ENCODE results near the gene SPAG7. TPM values are rescaled to one million over a fixed set of nuclear protein-coding genes. Genes with fewer than 3 reads are reported as not detected.
"Not testable (repeated sequence)": the region's sequence is repeated elsewhere in the genome, so short reads cannot be mapped to it uniquely, and the experiment has no call there.

SPAG7 gene
- polyA plus RNA-seq, 1 donor from 2014 or later: 97.1 TPM

DNA sequence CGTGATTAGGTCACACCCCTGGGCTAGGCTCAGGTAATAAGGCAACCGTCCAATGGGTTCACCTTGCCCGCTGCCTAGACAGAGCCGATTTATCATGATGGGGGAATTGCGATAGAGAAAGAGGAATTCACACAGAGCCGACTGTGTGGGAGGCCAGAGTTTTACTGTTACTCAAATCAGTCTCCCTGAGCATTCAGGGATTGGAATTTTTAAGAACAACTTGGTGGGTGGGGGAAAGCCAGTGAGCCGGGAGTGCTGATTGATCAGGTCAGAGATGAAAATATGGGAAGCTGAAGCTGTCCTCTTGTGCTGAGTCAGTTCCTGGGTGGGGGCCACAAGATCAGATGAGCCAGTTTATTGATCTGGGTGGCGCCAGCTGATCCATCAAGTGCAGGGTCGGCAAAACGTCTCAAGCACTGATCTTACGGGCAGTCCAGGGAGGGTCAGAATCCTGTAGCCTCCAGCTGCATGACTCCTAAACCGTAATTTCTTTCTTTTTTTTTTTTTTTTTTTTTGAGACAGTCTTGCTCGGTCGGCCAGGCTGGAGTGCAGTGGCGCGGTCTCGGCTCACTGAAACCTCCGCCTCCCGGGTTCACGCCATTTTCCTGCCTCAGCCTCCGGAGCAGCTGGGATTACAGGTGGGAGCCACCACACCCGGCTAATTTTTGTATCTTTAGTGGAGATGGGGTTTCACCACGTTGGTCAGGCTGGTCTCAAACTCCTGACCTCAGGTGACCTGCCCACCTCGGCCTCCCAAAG, 40.9 kb downstream of the SPAG7 start:
- H3K36me3 Mint-ChIP-seq, H3K27ac Mint-ChIP-seq, H3K9me3 Mint-ChIP-seq, H3K4me1 Mint-ChIP-seq, H3K4me3 Mint-ChIP-seq, H3K27me3 Mint-ChIP-seq: not testable (repeated sequence)

DNA sequence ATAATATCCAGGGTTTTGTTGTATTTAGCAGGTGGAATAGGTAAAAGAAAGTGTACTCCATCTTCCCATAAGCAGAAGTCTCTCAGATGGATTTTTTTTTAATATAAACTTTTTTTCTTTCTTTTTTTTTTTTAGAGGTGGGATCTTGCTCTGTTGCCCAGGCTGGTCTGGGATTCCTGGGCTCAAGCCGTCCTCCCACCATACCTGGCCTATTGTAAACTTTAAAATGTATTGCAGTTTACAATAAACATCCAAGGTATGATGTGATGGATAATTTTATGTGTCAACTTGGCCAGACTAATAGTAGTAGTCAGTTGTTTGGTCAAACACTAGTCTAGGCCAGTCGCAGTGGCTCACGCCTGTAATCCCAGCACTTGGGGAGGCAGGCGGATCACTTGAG, 46.3 kb downstream of the SPAG7 start:
- Mint-ChIP-seq H3K36me3 (peaks cover 2% of the 10 kb centered on the region), H3K27ac (no peak overlapping the region), H3K4me3 (no peak overlapping the region), H3K9me3 (no peaks in the 10 kb centered on the region), H3K27me3 (no peaks in the 10 kb centered on the region), H3K4me1 (no peaks in the 10 kb centered on the region)

DNA sequence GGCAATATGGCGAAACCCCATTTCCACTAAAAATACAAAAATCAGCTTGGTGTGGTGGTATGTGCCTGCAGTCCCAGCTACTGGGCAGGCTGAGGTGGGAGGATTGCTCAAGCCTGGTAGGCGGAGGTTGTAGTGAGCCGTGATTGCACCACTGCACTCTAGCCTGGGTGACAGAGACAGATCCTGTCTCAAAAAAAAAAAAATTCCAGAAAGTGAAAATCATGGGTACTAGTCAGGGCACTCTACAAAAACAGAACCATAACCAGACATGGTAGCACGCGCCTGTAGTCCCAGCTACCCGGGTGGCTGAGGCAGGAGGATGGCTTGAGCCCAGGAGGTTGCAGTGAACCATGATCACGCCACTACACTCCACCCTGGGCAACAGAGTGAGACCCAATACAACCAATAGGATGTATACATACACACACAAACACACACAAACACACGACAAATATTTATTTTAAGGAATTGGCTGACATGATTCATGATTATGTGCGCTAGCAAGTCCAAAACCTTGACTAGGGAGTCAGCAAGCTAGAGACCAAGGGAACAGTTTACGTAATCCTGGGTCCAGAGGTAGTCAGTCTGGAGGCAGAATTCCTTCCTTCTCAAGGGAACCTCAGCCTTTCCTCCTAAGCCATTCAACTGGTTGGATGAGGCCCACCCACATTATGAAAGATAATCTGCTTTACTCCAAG, 47.1 kb downstream of the SPAG7 start:
- Mint-ChIP-seq H3K9me3 (no peaks in the 10 kb centered on the region), H3K36me3 (peaks cover 2% of the 10 kb centered on the region), H3K4me3 (no peak overlapping the region), H3K27me3 (no peaks in the 10 kb centered on the region), H3K27ac (peak overlapping the region in 1 of 3 donors; percentile 19), H3K4me1 (no peaks in the 10 kb centered on the region)

DNA sequence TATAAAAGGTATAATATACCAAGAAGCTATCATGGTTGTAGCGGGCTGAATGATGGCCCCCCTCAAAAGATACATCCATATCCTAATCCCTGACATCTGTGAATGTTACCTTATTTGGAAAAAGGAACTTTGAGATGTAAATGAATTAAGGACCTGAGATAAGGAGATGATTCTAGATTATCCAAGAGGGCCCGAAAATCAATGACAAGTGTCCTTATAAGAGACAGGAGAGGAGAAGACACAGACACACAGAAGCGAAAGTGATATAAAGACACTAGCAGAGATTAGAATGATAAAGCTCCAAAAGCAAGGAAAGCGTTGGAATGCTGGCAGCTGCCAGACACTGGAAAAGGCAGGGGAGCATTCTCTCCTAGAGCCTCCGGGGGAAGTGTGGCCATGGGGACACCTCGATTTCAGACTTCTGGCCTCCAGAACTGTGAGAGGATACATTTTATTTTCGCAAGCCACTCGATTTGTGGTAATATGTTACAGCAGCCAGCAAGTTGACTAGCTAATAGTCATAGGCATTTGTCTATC, 48.0 kb downstream of the SPAG7 start:
- Mint-ChIP-seq H3K27me3 (no peaks in the 10 kb centered on the region), H3K4me1 (no peaks in the 10 kb centered on the region), H3K27ac (no peak overlapping the region), H3K4me3 (no peak overlapping the region), H3K36me3 (peaks cover 2% of the 10 kb centered on the region), H3K9me3 (no peaks in the 10 kb centered on the region)

DNA sequence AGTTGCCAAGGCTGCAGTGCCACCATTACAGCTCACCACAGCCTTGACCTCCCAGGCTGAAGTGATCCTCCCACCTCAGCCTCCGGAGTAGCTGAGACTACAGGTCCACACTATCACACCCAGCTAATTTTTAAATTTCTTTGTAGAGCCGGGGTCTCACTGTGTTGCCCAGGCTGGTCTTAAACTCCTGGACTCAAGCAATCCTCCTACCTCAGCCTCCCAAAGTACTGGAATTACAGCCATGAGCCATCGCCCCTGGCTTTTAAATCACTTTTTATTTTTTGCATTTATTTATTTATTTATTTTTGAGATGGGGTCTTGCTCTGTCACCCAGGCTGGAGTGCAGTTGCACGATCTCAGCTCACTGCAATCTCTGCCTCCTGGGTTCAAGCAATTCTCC, 53.1 kb downstream of the SPAG7 start:
- H3K27me3 Mint-ChIP-seq, H3K9me3 Mint-ChIP-seq, H3K27ac Mint-ChIP-seq, H3K4me1 Mint-ChIP-seq, H3K36me3 Mint-ChIP-seq, H3K4me3 Mint-ChIP-seq: not testable (repeated sequence)

DNA sequence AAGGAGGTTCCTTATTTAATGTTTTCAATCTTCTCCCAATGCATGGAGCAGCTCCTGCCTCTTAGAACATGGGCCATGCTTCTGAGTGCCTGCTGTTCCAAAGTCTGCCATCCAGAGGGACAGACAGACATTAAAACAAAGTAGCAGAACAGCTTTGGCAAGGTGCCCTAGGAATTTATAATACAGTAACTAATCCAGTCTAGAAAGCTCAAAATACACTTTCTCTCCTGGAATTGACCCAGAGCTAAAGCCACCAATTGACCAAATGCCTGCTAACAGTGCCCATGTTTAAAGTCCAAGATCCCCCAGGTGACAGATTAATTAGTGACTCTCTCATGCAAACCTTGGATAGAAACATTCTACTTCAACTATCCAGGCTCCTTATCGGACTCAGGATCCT, 53.6 kb downstream of the SPAG7 start:
- Mint-ChIP-seq H3K27me3 (no peaks in the 10 kb centered on the region), H3K4me3 (no peak overlapping the region), H3K4me1 (no peaks in the 10 kb centered on the region), H3K9me3 (no peaks in the 10 kb centered on the region), H3K36me3 (peaks cover 2% of the 10 kb centered on the region), H3K27ac (no peak overlapping the region)

Other genes starting within 250 kb of the SPAG7 start
- 48.1 TPM for gene MED11, start 236.4 kb downstream of the SPAG7 start, polyA plus RNA-seq
- gene ZMYND15, start 228.0 kb downstream of the SPAG7 start, polyA plus RNA-seq: not detected
- 17.7 TPM for gene CXCL16, start 227.9 kb downstream of the SPAG7 start, polyA plus RNA-seq
- gene TM4SF5, start 195.9 kb downstream of the SPAG7 start, polyA plus RNA-seq: not detected
- gene VMO1, start 181.5 kb downstream of the SPAG7 start, polyA plus RNA-seq: not detected
- gene GLTPD2, start 178.9 kb downstream of the SPAG7 start, polyA plus RNA-seq: not detected
- gene PSMB6, start 171.7 kb downstream of the SPAG7 start, polyA plus RNA-seq: 261 TPM
- 4.9 TPM for gene PLD2, start 160.7 kb downstream of the SPAG7 start, polyA plus RNA-seq
- gene MINK1, start 134.5 kb downstream of the SPAG7 start, polyA plus RNA-seq: 21.4 TPM
- gene C17orf107, start 68.3 kb downstream of the SPAG7 start, polyA plus RNA-seq: 1.0 TPM
- 0.89 TPM for gene CHRNE, start 64.7 kb downstream of the SPAG7 start, polyA plus RNA-seq
- gene GP1BA, start 35.5 kb downstream of the SPAG7 start, polyA plus RNA-seq: 0.26 TPM
- 70.9 TPM for gene SLC25A11, start 27.8 kb downstream of the SPAG7 start, polyA plus RNA-seq
- gene RNF167, start 27.5 kb downstream of the SPAG7 start, polyA plus RNA-seq: 27.3 TPM
- 1,903 TPM for gene PFN1, start 19.3 kb downstream of the SPAG7 start, polyA plus RNA-seq
- 3.1 TPM for gene ENO3, start 16.7 kb downstream of the SPAG7 start, polyA plus RNA-seq
- gene CAMTA2, start 19.9 kb upstream of the SPAG7 start, polyA plus RNA-seq: 19.1 TPM
- 0.36 TPM for gene INCA1, start 29.7 kb upstream of the SPAG7 start, polyA plus RNA-seq
- 15.0 TPM for gene KIF1C, start 30.1 kb upstream of the SPAG7 start, polyA plus RNA-seq
- not detected for gene SLC52A1, start 67.6 kb upstream of the SPAG7 start, polyA plus RNA-seq
- gene ZFP3, start 110.7 kb upstream of the SPAG7 start, polyA plus RNA-seq: 1.4 TPM
- gene ZNF232, start 144.1 kb upstream of the SPAG7 start, polyA plus RNA-seq: 11.7 TPM
- 0.05 TPM for gene USP6, start 148.2 kb upstream of the SPAG7 start, polyA plus RNA-seq
- 2.1 TPM for gene ZNF594, start 224.1 kb upstream of the SPAG7 start, polyA plus RNA-seq

All from IgD-negative memory B cell (primary cell).